Heart right ventricle (tissue), 16 donors: ENCODE results near the gene C12orf76. TPM values are rescaled to one million over a fixed set of nuclear protein-coding genes. Genes with fewer than 3 reads are reported as not detected.

Source experiments
- ATAC-seq, 8 donors: fragments of 200-7000 bp; cut with Tn5 transposase; one replicate each; pipeline ENCODE4 v1.9.1; 2020; ENCODE audit warnings: mild to moderate bottlenecking in 8 of 8, moderate library complexity in 8 of 8, moderate number of reproducible peaks in 1 of 8
- DNase-seq, 2 donors: peaks; one replicate each; pipeline ENCODE4 v3.0.0-alpha.2; 2020
- H3K27ac ChIP-seq, 10 donors: fragments of 200-600 bp; sonication (generic) in 2 of 10; one replicate each; pipeline versions ENCODE4 v1.5.0 to v1.8.0; 2020 to 2022; ENCODE audit warnings: mild to moderate bottlenecking in 3 of 10
- H3K27me3 ChIP-seq, 7 donors: fragments of 200-600 bp; one replicate each; pipeline ENCODE4 v1.8.0; 2021 to 2022; ENCODE audit warnings: mild to moderate bottlenecking in 2 of 7
- H3K36me3 ChIP-seq, 9 donors: fragments of 200-600 bp; sonication (generic) in 1 of 9; one replicate each; pipeline versions ENCODE4 v1.5.0 to v1.8.0; 2020 to 2022; ENCODE audit warnings: mild to moderate bottlenecking in 2 of 9
- H3K4me1 ChIP-seq, 9 donors: fragments of 200-600 bp; sonication (generic) in 1 of 9; one replicate each; pipeline versions ENCODE4 v1.5.0 to v1.8.0; 2020 to 2022; ENCODE audit warnings: mild to moderate bottlenecking in 4 of 9
- H3K4me3 ChIP-seq, 10 donors: fragments of 200-600 bp; sonication (generic) in 2 of 10; one replicate each; pipeline versions ENCODE4 v1.5.0 to v1.8.0; 2020 to 2022; ENCODE audit warnings: mild to moderate bottlenecking in 7 of 10, moderate library complexity in 2 of 10
- H3K9me3 ChIP-seq, 11 donors: fragments of 200-600 bp in 10 of 11; sonication (generic) in 2 of 11; one replicate each; pipeline versions ENCODE4 v1.5.0 to v1.8.0; 2013 to 2022; ENCODE audit warnings: mild to moderate bottlenecking in 2 of 11, control low read depth in 1 of 11, moderate library complexity in 1 of 11
- WGBS, 2 donors: extraction: QIAGEN DNeasy Blood & Tissue Kit; methylation state at CpG; one replicate each; pipeline ENCODE4 v1.1.7; 2013; ENCODE audit warnings: inconsistent platforms in 1 of 2; 5-methylcytosine and 5-hydroxymethylcytosine counted together
- intact Hi-C, 10 donors: fragments of 100-400 bp; cut with DNase I; formaldehyde crosslinking; loops; one replicate each; pipeline versions ENCODE4 v1.11.1 to v1.14.2; 2022
- polyA plus RNA-seq, 2 donors: library from polyadenylated mRNA; stranded (reverse); fragments of 200-250 nt; gene quantifications; one replicate each; pipeline ENCODE4 v1.2.3, GENCODE V29; 2013
- total RNA-seq, 10 donors: library from RNA; stranded (reverse); fragmentation: NEBNext Ultra II Directional in 3 of 10; extraction: Animal tissue kit (Norgen Biotek cat#: 25700) in 3 of 10; gene quantifications; one replicate each; pipeline versions ENCODE4 v1.2.1 to v1.2.4, GENCODE V29; 2021 to 2023
- TF ChIP-seq, protein P1 (sequence below), 9 donors: fragments of 200-600 bp; sonication (generic) in 2 of 9; IDR thresholded peaks; one replicate each; pipeline versions ENCODE4 v1.5.0 to v1.8.0; 2021 to 2022; ENCODE audit warnings: antibody characterized with exemption in 9 of 9, mild to moderate bottlenecking in 5 of 9, moderate library complexity in 1 of 9
- donor health status: Arrhythmogenic right ventricular cardiomyopathy.
- donor health status: ischemic (EF 13 %, LVEDD 7.1; RV severe dilation, severe dysfunction).
- donor health status: healthy with polysubstance abuse.
- donor health status: DM: no; HTN: yes; CAD: no.
- donor health status: DM: no; HTN: no; CAD: no.
- donor health status: ischemic (EF 25% LVEDD 6.9; RV normal size, moderate dysfunction).
- donor health status: ischemic (EF 25% LVEDD 5.7; RV mildly dilated, moderate dysfunction).
- donor health status: healthy.
- donor health status: DM: yes; HTN: yes; CAD: no.
- donor health status: Ischemic cardiomyopathy.
- donor health status: ischemic (EF 35%, LVEDD 5.7; RV mildly dilated, moderate dysfunction).
- donor health status: nonischemic (EF 11% LVEDD 7.7; RV severe dilation, severe dysfunction).
- donor health status: DM: yes; HTN: yes; CAD: no.
- donor health status: PGD.
- donor health status: ischemic (EF 29% LVEDD 5.4; RV normal size, mild dysfunction).
- donor health status: nonischemic (EF 23%, LVEDD 6.1; RV moderate dilation, normal function).

The C12orf76 gene
- total and polyA plus RNA-seq, 12 donors = 3.7 to 8.3 (median 5.7) TPM

DNA sequence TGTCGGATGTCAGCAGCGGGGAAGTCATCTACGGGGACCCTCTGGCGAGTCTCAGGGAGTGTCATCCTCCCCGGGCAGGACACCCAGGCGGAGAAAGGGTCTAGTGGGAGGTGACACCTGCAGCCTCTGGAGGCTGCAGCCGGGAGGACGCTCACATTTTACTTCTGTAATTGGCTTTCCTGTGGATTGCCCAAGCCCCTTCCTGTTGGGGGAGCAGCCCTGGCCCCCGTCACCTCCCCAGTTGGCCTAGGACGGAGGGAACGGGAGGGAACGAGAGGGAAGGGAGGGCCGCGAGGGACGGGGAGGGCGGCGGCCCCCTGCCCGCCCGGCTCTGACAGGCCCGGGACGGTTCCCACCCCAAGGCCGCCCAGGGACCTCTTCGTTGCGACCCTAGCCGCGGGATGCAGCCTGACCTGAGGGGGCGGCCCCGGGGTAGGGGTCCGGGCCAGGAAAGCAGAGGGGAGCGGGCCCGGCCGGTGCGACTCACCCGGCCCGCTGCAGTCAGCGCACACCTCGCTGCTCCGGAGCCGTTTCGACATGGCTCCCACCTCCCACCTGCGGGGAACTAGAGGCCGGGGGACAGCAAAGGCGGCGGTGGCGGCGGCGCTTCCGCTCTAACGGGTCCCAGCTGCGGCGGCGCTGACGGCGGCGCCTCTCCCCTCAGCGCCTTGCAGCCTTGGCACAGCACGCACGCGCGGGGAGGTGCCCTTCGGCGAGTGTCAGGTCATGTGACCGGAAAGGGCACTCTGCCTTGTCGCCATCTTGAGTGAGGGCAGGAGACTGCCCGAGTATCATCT, 52.4 kb downstream of the C12orf76 start, which contains the start of gene GIT2:
Gene GIT2, minus strand, starts transcription at position 683 of the 797 bp plus-strand sequence. Its CDS starts 144 bp downstream, at position 539.
- intact Hi-C loops = loop anchor here in 1 of 10 donors (10.0 kb wide), 1 partner anchor 51 kb away; no protein-coding TSS in a partner anchor
- Histone ChIP-seq H3K27me3 (no peaks in the 10 kb centered on the region), H3K4me1 (peaks cover 0 to 67% (median 46%) of the 10 kb centered on the region in 9 donors), H3K36me3 (peaks cover 0 to 22% (median 3%) of the 10 kb centered on the region in 9 donors), H3K4me3 (peak within 1 kb of the TSS; percentile 74 to 99 (median 96)), H3K9me3 (no peaks in the 10 kb centered on the region), H3K27ac (peak within 1 kb of the TSS; percentile 83 to 98 (median 93))
- 0% methylated on average over 65 of the region's 65 CpGs for WGBS, 2 donors
- TF ChIP-seq, protein P1, sequence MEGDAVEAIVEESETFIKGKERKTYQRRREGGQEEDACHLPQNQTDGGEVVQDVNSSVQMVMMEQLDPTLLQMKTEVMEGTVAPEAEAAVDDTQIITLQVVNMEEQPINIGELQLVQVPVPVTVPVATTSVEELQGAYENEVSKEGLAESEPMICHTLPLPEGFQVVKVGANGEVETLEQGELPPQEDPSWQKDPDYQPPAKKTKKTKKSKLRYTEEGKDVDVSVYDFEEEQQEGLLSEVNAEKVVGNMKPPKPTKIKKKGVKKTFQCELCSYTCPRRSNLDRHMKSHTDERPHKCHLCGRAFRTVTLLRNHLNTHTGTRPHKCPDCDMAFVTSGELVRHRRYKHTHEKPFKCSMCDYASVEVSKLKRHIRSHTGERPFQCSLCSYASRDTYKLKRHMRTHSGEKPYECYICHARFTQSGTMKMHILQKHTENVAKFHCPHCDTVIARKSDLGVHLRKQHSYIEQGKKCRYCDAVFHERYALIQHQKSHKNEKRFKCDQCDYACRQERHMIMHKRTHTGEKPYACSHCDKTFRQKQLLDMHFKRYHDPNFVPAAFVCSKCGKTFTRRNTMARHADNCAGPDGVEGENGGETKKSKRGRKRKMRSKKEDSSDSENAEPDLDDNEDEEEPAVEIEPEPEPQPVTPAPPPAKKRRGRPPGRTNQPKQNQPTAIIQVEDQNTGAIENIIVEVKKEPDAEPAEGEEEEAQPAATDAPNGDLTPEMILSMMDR (IDR thresholded peaks at IDR 0.05) = peak in 1 of 9 donors; percentile 17
- DNase-seq (peak; percentile 93), ATAC-seq (peak; percentile 88 to 92 (median 91))

DNA sequence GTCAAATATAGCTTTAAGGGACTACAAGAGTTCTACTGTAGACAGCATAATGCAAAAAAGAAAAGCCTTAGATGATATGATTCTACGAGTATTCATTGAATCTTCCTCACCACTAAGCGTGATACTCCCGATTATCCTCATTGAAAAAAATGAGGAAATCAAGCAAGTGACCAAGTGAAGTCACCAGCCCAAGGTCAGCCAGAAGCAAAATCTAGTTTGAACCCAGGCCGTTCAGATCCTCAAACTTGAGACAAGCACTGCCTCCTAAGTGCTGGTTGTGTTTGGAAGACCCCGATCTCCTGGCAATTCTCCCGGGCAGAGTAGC, 53.0 kb downstream of the C12orf76 start:
- DNase-seq = no peak
- 3% methylated on average over 6 of the region's 6 CpGs for WGBS, 2 donors
- no peaks in the 10 kb centered on the region for H3K9me3 ChIP-seq
- peaks cover 0 to 27% (median 9%) of the 10 kb centered on the region in 9 donors for H3K36me3 ChIP-seq
- peak overlapping the region; percentile 83 to 98 (median 93) for H3K27ac ChIP-seq
- intact Hi-C loops = loop anchor here in 1 of 10 donors (10.0 kb wide), 1 partner anchor 51 kb away; no protein-coding TSS in a partner anchor
- H3K27me3 ChIP-seq = no peaks in the 10 kb centered on the region
- H3K4me1 ChIP-seq = peaks cover 0 to 67% (median 40%) of the 10 kb centered on the region in 9 donors
- no peak for ATAC-seq
- TF ChIP-seq, protein P1 (IDR thresholded peaks at IDR 0.05) = no peak
- H3K4me3 ChIP-seq = peak overlapping the region; percentile 74 to 99 (median 96)

DNA sequence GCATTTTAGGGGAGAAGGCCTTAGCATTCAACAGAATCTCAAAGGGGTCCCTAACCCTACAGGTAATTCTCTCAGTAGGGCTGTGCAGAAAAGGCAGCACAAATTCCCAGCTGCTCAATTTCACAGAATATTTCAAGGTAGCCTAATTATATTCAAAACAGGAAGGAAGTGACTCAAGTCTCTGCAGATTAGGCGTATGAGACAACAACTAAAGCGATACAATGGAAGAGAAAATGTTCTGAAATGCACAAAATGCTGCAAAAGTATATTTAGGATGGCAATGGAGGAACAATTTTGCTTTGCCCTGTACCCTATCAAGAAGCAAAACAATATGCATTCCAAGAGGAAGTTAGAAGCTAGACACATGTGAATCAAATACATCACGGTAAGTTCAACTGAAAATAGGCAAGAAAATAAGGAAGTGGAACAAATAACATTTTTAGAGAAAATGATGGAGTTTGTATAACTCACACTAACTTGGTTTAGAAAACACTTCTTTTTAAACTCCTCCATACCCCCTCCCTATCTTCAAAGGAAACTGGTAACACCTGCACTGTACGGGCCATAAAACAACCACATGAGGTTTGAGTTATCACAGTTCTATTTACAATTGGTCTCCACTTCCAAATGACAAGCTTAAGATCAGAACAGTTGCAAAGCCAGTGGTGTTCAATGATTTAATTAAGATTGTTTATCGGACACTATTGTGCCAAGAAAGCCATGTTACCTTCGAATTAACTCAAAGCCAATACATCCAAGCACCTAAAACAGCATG, 53.7 kb downstream of the C12orf76 start:
- TF ChIP-seq, protein P1 (IDR thresholded peaks at IDR 0.05) = no peak
- WGBS, 2 donors = 38 to 49% methylated on average over 6 of the region's 6 CpGs
- peaks cover 0 to 68% (median 41%) of the 10 kb centered on the region in 9 donors for H3K4me1 ChIP-seq
- intact Hi-C loops = loop anchor here in 1 of 10 donors (10.0 kb wide), 1 partner anchor 50 kb away; no protein-coding TSS in a partner anchor
- DNase-seq = no peak
- H3K27ac ChIP-seq = peak overlapping the region in 9 of 10 donors; percentile 22 to 98 (median 94)
- peaks cover 0 to 35% (median 15%) of the 10 kb centered on the region in 9 donors for H3K36me3 ChIP-seq
- no peak for ATAC-seq
- H3K4me3 ChIP-seq = peak overlapping the region in 9 of 10 donors; percentile 74 to 98 (median 96)
- no peaks in the 10 kb centered on the region for H3K27me3 ChIP-seq
- H3K9me3 ChIP-seq = no peaks in the 10 kb centered on the region

DNA sequence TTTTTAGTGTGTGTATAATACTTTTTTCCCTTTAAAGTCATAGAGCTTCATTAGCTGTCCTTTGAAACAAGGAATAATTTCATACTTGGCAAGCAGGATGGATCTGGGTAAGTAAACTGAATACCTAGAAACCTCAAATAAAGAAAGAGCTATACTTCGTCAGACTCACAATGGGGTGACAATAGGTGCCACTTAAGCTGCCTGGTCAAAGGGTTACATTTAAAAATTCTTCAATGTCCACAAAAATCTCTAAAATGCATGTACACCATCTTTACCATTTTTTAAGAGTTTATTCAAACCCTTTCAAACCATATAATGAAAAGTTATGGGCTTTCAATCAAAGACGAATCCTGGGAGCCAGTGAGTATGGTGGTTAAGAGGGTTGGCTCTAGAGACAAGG, 55.2 kb downstream of the C12orf76 start:
- Histone ChIP-seq H3K9me3 (no peaks in the 10 kb centered on the region), H3K4me3 (no peak overlapping the region), H3K27ac (peak overlapping the region in 3 of 10 donors; percentile 0 to 16 (median 10)), H3K4me1 (peaks cover 0 to 75% (median 43%) of the 10 kb centered on the region in 9 donors), H3K36me3 (peaks cover 0 to 50% (median 16%) of the 10 kb centered on the region in 9 donors), H3K27me3 (no peaks in the 10 kb centered on the region)
- DNase-seq = no peak
- TF ChIP-seq, protein P1 (IDR thresholded peaks at IDR 0.05) = no peak
- intact Hi-C loops = loop anchor here in 1 of 10 donors (10.0 kb wide), 1 partner anchor 48 kb away; no protein-coding TSS in a partner anchor
- WGBS, 2 donors = 89 to 93% methylated on average over 2 of the region's 2 CpGs
- no peak for ATAC-seq
